Tibial nerve (tissue), 4 donors: Measurements from ENCODE around the gene PTPRT. TPM values are rescaled to one million over a fixed set of nuclear protein-coding genes. Genes with fewer than 3 reads are reported as not detected.

Experiments
- DNase-seq, 2 donors: peaks; one replicate each; pipeline ENCODE4 v3.0.0-alpha.2; 2019; ENCODE audit warnings: low spot score in 2 of 2
- H3K27ac ChIP-seq, 4 donors: fragments of 200-600 bp; sonication (generic) in 3 of 4; one replicate each; pipeline ENCODE4 v1.5.1; 2017 to 2019; ENCODE audit warnings: mild to moderate bottlenecking in 1 of 4
- H3K27me3 ChIP-seq, 2 donors: fragments of 200-600 bp; sonication (generic) in 1 of 2; one replicate each; pipeline versions ENCODE4 v1.5.1 to v1.6.0; 2017 to 2019
- H3K36me3 ChIP-seq, 3 donors: fragments of 200-600 bp; sonication (generic); one replicate each; pipeline ENCODE4 v1.5.1; 2018 to 2019
- H3K4me1 ChIP-seq, 4 donors: fragments of 200-600 bp; sonication (generic) in 3 of 4; one replicate each; pipeline ENCODE4 v1.5.1; 2017 to 2019
- H3K4me3 ChIP-seq, 4 donors: fragments of 200-600 bp; sonication (generic) in 3 of 4; one replicate each; pipeline ENCODE4 v1.5.1; 2017 to 2019; ENCODE audit warnings: mild to moderate bottlenecking in 1 of 4, moderate library complexity in 1 of 4
- H3K9me3 ChIP-seq, 4 donors: fragments of 200-600 bp; sonication (generic) in 3 of 4; one replicate each; pipeline ENCODE4 v1.5.1; 2017 to 2019
- CTCF ChIP-seq, 5 experiments: fragments of 200-600 bp in 3 of 5; fragments of 450-650 bp in 2 of 5; sonication (generic) in 3 of 5; IDR thresholded peaks; one replicate each; pipeline ENCODE4 v1.5.1; 2016 to 2019; ENCODE audit warnings: antibody characterized with exemption in 5 of 5, mild to moderate bottlenecking in 3 of 5, moderate library complexity in 2 of 5
- EP300 ChIP-seq, 2 donors: sonication (generic); formaldehyde crosslinking; IDR thresholded peaks; one replicate each; pipeline ENCODE4 v1.6.1; 2017; ENCODE audit warnings: antibody characterized with exemption in 2 of 2, mild to moderate bottlenecking in 1 of 2
- POLR2A ChIP-seq, 2 donors: fragments of 450-650 bp; IDR thresholded peaks; one replicate each; pipeline ENCODE4 v1.6.1; 2017; ENCODE audit warnings: antibody characterized with exemption in 2 of 2, mild to moderate bottlenecking in 2 of 2, moderate library complexity in 2 of 2
- WGBS, 2 donors: methylation state at CpG; one replicate each; pipeline ENCODE4 v1.1.5; 2018; 5-methylcytosine and 5-hydroxymethylcytosine counted together
- total RNA-seq, 4 donors: library from RNA; depleted of rRNA; stranded (reverse); fragments of >200 nt; gene quantifications; one replicate each; pipeline ENCODE4 v1.1.0, GENCODE V29; 2016

Gene PTPRT
- total RNA-seq, 4 donors from 2014 or later: under 0.01 TPM; not detected in 3

GRCh38 chr20:42338294-42339201, 851.2 kb downstream of the PTPRT start:
- Histone ChIP-seq H3K9me3 (peaks cover 0 to 7% (median 0%) of the 10 kb centered on the region in 4 donors), H3K27me3 (no peaks in the 10 kb centered on the region), H3K27ac (peak overlapping the region in 2 of 4 donors; percentile 11 to 43), H3K4me3 (no peak overlapping the region), H3K4me1 (peaks cover 0 to 13% (median 0%) of the 10 kb centered on the region in 4 donors), H3K36me3 (no peaks in the 10 kb centered on the region)
- no peak for TF ChIP-seq CTCF (IDR thresholded peaks at IDR 0.05)
- no peak for TF ChIP-seq POLR2A (IDR thresholded peaks at IDR 0.05)
- peak; percentile 58 to 64 for TF ChIP-seq EP300 (IDR thresholded peaks at IDR 0.05)
- 17 to 35% methylated on average over 5 of the region's 5 CpGs for WGBS, 2 donors
- no peak for DNase-seq

GRCh38 chr20:42336576-42336975, 853.1 kb downstream of the PTPRT start:
- no peak for TF ChIP-seq EP300 (IDR thresholded peaks at IDR 0.05)
- no peak for TF ChIP-seq CTCF (IDR thresholded peaks at IDR 0.05)
- no peak for TF ChIP-seq POLR2A (IDR thresholded peaks at IDR 0.05)
- Histone ChIP-seq H3K27ac (no peak overlapping the region), H3K27me3 (no peaks in the 10 kb centered on the region), H3K9me3 (peaks cover 0 to 7% (median 0%) of the 10 kb centered on the region in 4 donors), H3K4me3 (no peak overlapping the region), H3K4me1 (peaks cover 0 to 13% (median 0%) of the 10 kb centered on the region in 4 donors), H3K36me3 (no peaks in the 10 kb centered on the region)
- 67 to 76% methylated on average over 1 of the region's 1 CpG for WGBS, 2 donors
- DNase-seq: no peak

- Histone ChIP-seq H3K4me3 (no peak overlapping the region), H3K27ac (no peak overlapping the region), H3K27me3 (no peaks in the 10 kb centered on the region), H3K9me3 (peaks cover 0 to 3% (median 0%) of the 10 kb centered on the region in 4 donors), H3K36me3 (no peaks in the 10 kb centered on the region), H3K4me1 (no peaks in the 10 kb centered on the region)
- no peak for TF ChIP-seq POLR2A (IDR thresholded peaks at IDR 0.05)
- TF ChIP-seq EP300 (IDR thresholded peaks at IDR 0.05): no peak
- TF ChIP-seq CTCF (IDR thresholded peaks at IDR 0.05): no peak
- WGBS, 2 donors: 28 to 40% methylated on average over 2 of the region's 2 CpGs
- DNase-seq: no peak
Measured at GRCh38 chr20:42319252-42320013, 870.3 kb downstream of the PTPRT start.

- DNase-seq: no peak
- Histone ChIP-seq H3K4me1 (no peaks in the 10 kb centered on the region), H3K27me3 (no peaks in the 10 kb centered on the region), H3K27ac (no peak overlapping the region), H3K4me3 (no peak overlapping the region), H3K36me3 (no peaks in the 10 kb centered on the region), H3K9me3 (no peaks in the 10 kb centered on the region)
- TF ChIP-seq CTCF (IDR thresholded peaks at IDR 0.05) (no peak), EP300 (IDR thresholded peaks at IDR 0.05) (no peak), POLR2A (IDR thresholded peaks at IDR 0.05) (no peak)
- 62 to 75% methylated on average over 3 of the region's 3 CpGs for WGBS, 2 donors
Measured at GRCh38 chr20:42313704-42314103, 876.0 kb downstream of the PTPRT start.

- Histone ChIP-seq H3K27me3 (no peaks in the 10 kb centered on the region), H3K36me3 (no peaks in the 10 kb centered on the region), H3K27ac (no peak overlapping the region), H3K9me3 (no peaks in the 10 kb centered on the region), H3K4me1 (no peaks in the 10 kb centered on the region), H3K4me3 (no peak overlapping the region)
- DNase-seq: no peak
- 41 to 63% methylated on average over 4 of the region's 4 CpGs for WGBS, 2 donors
- TF ChIP-seq EP300 (IDR thresholded peaks at IDR 0.05) (no peak), CTCF (IDR thresholded peaks at IDR 0.05) (no peak), POLR2A (IDR thresholded peaks at IDR 0.05) (no peak)
Measured at GRCh38 chr20:42309050-42309449, 880.7 kb downstream of the PTPRT start.
